Hippocampal formation (tissue), 2 donors: ENCODE results near the gene PFDN1.

Experiments
- DNase-seq, 2 donors: peaks; one replicate each; lab custom pipeline; 2025; lab: John Stamatoyannopoulos, UW

PFDN1 gene

GRCh38 chr5:140259500-140259899 is 43.4 kb downstream of the PFDN1 start:
- no peak for DNase-seq

GRCh38 chr5:140258873-140259272 is 44.0 kb downstream of the PFDN1 start:
- no peak for DNase-seq

- DNase-seq = no peak
Measured at GRCh38 chr5:140258016-140258415, 44.9 kb downstream of the PFDN1 start.

DNA sequence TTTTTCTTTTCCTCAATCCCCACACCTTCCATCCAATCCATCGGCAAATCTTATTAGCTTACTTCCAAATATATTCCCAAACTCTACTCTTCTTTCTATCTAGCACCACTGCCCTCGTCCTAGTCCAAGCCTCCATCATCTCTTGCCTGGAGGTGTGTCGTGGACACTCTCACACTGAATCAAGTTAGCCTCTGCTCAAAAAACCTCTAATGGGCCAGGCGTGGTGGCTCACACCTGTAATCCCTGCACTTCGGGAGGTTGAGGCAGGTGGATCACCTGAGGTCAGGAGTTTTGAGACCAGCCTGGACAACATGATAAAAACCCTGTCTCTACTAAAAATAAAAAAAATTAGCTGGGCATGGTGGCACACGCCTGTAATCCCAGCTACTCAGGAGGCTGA is 46.2 kb downstream of the PFDN1 start:
- no peak for DNase-seq

DNA sequence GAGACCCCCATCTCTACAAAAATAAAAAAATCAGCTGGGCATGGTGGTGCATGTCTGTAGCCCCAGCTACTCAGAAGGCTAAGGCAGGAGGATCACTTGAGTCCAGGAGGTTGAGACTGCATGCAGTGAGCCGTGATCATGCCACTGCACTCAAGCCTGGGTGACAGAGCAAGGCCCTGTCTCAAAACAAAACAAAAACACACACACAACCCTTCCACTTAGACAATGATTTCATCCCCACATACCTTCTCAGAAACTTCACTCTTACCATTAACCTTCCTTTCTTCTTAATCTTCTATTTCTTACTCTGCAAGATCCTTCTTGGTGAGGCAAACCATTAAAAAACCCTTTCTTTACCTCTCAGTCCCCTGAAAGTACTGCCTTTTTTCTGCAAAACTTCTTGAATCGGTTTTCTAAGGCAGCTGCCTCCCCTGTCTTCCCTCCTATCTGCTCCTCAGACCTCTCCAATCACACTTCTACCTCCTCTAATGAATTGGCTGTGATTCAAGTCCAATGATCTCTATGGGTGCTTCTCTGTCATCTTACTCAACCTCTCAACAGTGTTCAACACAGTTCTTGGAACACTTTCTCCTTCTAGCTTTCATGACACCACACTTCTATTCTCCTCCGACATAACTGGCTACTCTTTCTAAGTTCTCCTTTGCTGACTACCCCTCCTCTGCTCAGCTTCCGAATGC is 47.3 kb downstream of the PFDN1 start:
- no peak for DNase-seq

DNA sequence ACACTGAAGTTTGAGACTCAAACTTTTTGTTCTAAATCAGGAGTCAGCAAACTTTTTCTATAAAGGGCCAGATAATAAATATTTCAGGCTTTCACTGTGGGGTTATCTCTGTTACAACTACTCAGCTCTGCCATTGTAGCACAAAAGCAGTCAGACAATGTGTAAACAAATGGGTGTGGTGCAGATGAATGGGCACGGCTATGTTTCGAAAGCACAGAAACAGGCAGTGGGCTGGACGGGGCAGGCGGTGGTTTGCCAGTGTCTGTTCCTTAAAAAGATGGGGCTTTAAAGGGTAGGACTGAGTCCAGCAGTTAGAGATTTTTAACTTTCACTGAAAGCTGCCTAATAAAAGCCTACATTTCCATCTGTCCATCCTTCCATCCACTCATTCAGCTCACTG is 48.9 kb downstream of the PFDN1 start:
- no peak for DNase-seq

- DNase-seq = no peak
Measured at GRCh38 chr5:140252470-140253126, 50.3 kb downstream of the PFDN1 start.

DNA sequence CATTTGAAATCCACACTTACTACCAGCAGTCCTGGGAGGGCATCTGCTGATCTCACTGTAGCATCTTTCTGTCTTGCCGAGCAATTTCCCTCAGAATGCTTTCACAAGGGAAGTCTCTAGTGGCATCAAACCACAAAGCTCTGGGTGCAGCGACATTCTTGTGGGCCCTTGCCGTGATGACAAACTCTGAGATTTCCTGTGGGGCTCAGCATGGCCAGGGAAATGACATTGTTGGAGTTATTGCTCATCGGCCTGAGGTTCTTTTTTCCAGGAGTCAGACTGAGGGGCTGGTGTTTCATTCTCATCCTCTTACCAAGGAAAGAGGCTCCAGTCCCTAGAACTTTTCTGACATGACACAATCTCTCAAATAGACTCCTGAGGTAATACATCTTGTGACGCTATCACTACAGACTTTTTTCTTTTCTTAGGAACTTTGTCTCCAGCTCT is 51.4 kb downstream of the PFDN1 start:
- DNase-seq = no peak

DNA sequence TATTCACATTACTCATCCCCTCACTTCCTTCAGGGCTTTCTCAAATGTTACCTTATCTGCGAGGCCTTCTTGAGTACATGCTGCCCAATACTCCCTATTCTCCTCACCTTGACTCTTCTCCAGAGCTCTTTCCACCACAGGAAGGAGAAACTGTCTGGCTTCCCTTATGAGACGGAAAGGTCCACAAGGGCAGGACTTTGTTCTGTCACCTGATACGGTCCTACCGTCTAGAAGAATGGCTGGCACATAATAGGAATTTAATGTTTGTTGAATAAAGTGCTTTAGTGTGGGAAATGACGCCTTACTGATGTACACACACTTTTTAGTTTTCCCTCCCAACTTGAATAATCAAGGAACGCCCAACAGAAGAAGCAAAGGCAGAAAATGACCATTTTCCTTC is 52.5 kb downstream of the PFDN1 start:
- no peak for DNase-seq

GRCh38 chr5:140249536-140249935 is 53.4 kb downstream of the PFDN1 start:
- no peak for DNase-seq

DNA sequence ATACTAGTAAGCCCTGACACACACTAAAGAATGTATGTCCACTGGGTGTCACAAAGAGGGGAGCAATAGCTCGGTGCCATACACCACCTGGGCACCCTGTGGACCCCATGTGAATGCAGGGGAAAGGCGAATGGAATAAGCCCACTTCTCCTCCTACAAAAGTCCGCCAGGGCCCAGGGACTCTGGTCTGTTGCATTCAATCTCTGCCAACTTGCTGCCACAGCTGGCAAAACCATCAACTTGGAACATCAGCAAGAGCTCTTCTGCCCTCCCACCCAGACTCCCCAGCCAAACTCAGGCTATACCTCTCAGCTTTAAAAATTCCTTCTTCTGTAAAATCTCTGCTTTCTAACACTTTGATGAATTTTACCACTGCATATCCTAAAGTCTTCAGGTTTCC is 54.5 kb downstream of the PFDN1 start:
- no peak for DNase-seq

GRCh38 chr5:140246378-140247122 is 56.4 kb downstream of the PFDN1 start:
- peak; percentile 32 to 61 for DNase-seq

GRCh38 chr5:140245926-140246325 is 57.0 kb downstream of the PFDN1 start:
- no peak for DNase-seq

DNA sequence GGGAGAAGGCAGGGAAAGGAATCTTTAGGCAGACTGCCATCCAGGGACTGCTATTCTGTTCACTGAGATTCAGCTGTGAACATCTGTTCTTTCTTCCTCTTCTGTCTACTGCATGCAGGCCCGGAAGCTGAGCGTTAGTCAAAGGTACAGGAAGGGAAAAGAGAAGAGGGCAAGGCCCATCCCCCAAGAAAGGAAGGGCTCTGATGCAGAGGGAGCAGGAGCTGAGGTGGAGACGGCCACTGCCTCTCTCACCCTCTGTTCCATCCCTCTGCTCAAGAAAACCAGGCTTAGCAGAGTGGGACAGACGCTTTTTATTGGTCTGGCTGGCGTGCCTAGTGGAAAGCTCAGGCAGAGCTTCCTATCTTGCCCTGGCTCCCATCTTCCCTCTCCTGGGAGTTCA is 57.6 kb downstream of the PFDN1 start:
- DNase-seq = no peak

- DNase-seq = peak; percentile 85 to 91
Measured at GRCh38 chr5:140244525-140245025, 58.3 kb downstream of the PFDN1 start.

GRCh38 chr5:140243706-140244250 is 59.1 kb downstream of the PFDN1 start:
- no peak for DNase-seq

DNA sequence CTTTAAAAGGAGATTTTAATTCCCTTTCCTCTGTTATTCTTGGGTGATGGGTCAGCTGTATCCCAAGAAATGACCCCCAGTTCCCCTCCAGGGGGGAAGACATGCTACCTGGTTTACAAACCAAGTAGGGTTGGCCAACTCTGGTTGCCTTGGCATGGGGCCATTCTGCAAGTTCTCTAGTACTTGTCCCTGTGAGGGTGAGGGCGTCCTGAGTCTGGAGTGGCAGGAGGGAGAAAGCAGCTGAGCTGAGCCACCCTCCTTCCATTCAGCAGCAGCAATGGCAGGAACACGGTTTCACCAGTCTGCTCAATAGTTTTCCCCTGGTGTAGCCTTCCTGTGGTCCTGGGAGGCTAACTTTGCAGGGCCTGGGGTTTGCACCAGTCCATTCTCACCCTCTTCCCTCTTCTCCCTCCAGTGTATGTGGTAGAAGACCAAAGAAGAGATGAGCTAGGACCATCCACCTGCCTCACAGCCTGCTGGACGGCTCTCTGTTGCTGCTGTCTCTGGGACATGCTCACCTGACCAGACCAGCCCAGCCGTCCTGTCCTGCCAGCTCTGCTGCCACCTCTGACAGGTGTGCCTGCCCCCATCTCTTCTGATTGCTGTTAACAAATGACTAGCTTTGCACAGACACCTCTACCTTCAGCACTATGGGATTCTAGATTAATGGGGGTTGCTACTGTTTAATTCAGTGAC is 59.9 kb downstream of the PFDN1 start:
- DNase-seq = no peak

DNA sequence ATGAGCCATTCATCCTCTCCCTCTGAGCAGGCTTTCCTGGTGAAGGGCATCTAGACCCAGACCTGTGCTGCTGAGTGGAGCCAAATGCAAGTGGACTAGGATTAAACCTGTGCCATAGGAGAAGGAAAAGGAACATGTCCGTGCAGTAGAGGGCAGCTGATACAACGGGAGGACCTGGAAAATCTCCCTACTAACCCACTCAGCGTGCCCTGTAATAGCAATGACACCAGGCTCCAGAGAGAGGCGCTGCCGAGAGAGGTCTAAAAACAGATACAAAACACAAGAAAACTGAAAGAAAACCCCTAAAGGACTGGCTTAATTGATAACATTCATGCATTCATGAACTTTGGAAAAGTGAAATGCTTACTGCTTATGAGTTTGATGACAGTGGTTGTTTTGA is 60.8 kb downstream of the PFDN1 start:
- no peak for DNase-seq

- DNase-seq = peak; percentile 90 to 93
Measured at GRCh38 chr5:140240987-140241706, 61.8 kb downstream of the PFDN1 start.

DNA sequence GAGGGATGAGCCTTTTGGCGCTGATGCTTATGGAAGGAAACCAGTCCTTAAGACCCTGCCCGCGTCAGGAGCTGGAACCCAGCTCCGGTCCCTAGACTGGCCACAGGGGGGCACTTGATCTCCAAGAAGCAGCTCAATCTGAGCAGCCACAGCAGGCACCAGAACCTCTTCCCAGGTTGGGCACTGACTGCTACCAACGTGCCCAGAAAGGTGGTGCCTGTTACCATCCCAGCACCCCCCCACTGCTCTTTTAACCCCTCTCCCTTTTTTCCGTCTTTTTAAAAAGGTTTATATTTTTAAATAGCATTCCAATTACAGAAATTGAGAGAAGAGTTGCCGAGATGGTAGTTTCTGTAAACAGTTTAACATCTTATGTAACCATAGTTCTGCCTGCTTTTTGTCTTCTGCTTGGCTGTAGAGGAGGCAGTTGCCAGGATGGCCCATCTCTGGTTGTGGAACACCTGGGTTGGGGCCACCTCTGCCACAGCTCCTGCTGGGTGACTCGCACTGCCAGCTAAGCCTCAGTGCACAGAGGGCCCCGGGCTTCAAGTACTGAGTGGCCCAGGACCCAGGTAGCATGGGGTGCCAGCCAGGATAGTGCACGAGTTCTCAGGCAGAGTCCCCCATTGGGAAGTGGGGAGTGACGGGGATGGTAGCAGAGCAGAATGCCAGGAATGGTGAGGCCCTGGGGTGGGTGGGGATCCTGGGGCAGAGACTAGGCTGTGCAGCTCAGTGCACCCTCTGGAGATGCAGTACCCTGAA is 62.8 kb downstream of the PFDN1 start:
- peak; percentile 48 to 69 for DNase-seq
